PC-9 (cell line): Measurements from ENCODE around the gene TACR2. TPM values are rescaled to one million over a fixed set of nuclear protein-coding genes. Genes with fewer than 3 reads are reported as not detected.

Source experiments
- BruUV-seq: library from RNA; stranded (reverse); fragments of 400-500 nt; replicated peaks from 2 replicates; lab custom pipeline; 2021; lab: Mats Ljungman, UMichigan
- CTCF ChIA-PET: fragments of 300-600 bp; sonication (Branson Sonifier 250); formaldehyde crosslinking; loops from one replicate; lab custom pipeline; 2022; ENCODE audit warnings: antibody characterized with exemption; lab: Charles Lee
- POLR2A ChIA-PET: fragments of 300-600 bp; sonication (Branson Sonifier 250); formaldehyde crosslinking; loops from one replicate; lab custom pipeline; 2022; ENCODE audit warnings: antibody characterized with exemption; ENCODE audit not compliant: unreplicated experiment; lab: Charles Lee
- DNase-seq, 2 experiments: peaks; one replicate each; pipeline versions ENCODE4 v3.0.0 to v3.0.0-alpha.2; 2015 to 2022; ENCODE audit warnings: mixed read lengths in 1 of 2
- H2AFZ ChIP-seq: fragments of 200-600 bp; sonication (generic); 2 replicates; pipeline ENCODE4 v1.8.1; 2017; ENCODE audit warnings: antibody characterized with exemption
- H3F3A ChIP-seq: fragments of 200-600 bp; sonication (generic); 2 replicates; pipeline ENCODE4 v1.8.1; 2017; ENCODE audit warnings: antibody characterized with exemption, mild to moderate bottlenecking, low read depth; ENCODE audit not compliant: insufficient read depth
- H3K27ac ChIP-seq: fragments of 200-600 bp; sonication (generic); 2 replicates; pipeline ENCODE4 v1.6.1; 2016; ENCODE audit warnings: mixed run types
- H3K27me3 ChIP-seq: fragments of 200-600 bp; sonication (generic); 2 replicates; pipeline ENCODE4 v1.6.1; 2016; ENCODE audit warnings: low read depth, mixed run types; ENCODE audit not compliant: insufficient read depth
- H3K36me3 ChIP-seq: fragments of 200-600 bp; sonication (generic); 2 replicates; pipeline ENCODE4 v1.6.1; 2016; ENCODE audit warnings: low read depth, mixed run types
- H3K4me1 ChIP-seq: fragments of 200-600 bp; sonication (generic); replicated peaks from 2 replicates; pipeline ENCODE4 v1.6.1; 2016; ENCODE audit warnings: mixed run types; ENCODE audit not compliant: insufficient read depth
- H3K4me2 ChIP-seq: fragments of 200-600 bp; sonication (generic); 2 replicates; pipeline ENCODE4 v1.6.1; 2017; ENCODE audit warnings: mixed run types
- H3K4me3 ChIP-seq: fragments of 200-600 bp; sonication (generic); 2 replicates; pipeline ENCODE4 v1.6.1; 2016; ENCODE audit warnings: mixed run types
- H3K79me2 ChIP-seq: fragments of 200-600 bp; sonication (generic); 2 replicates; pipeline ENCODE4 v1.6.1; 2017; ENCODE audit warnings: low read depth, mixed run types
- H3K9me2 ChIP-seq: fragments of 200-600 bp; sonication (generic); 2 replicates; pipeline ENCODE4 v1.8.1; 2017; ENCODE audit warnings: mild to moderate bottlenecking; ENCODE audit not compliant: insufficient read depth
- H3K9me3 ChIP-seq: fragments of 200-600 bp; sonication (generic); 2 replicates; pipeline ENCODE4 v1.8.1; 2016; ENCODE audit warnings: low read depth; ENCODE audit not compliant: insufficient read depth
- H4K20me1 ChIP-seq: fragments of 200-600 bp; sonication (generic); 2 replicates; pipeline ENCODE4 v1.8.1; 2017; ENCODE audit not compliant: insufficient read depth
- EZH2 ChIP-seq: fragments of 200-600 bp; sonication (generic); IDR thresholded peaks from 2 replicates; pipeline ENCODE4 v1.8.0; 2017; ENCODE audit warnings: antibody characterized with exemption, low read depth
- intact Hi-C: fragments of 100-400 bp; cut with micrococcal nuclease; formaldehyde crosslinking; loops from one replicate; pipeline ENCODE4 v1.10.0; 2022; ENCODE audit not compliant: unreplicated experiment
- total RNA-seq: library from RNA; stranded (reverse); gene quantifications from 2 replicates; pipeline ENCODE4 v1.2.3, GENCODE V29; 2021
- TF ChIP-seq, protein P1 (sequence below): fragments of 200-600 bp; sonication (generic); conservative IDR thresholded peaks from 2 replicates; pipeline ENCODE4 v1.6.1; 2017; ENCODE audit warnings: mixed run types, antibody characterized with exemption, mild to moderate bottlenecking, moderate library complexity

TACR2 gene
- total RNA-seq, 1 experiment from 2014 or later = not detected

- CTCF ChIA-PET = interaction anchor here (0.6 kb wide), 1 partner anchor 8 kb away, joined by 3 read pairs; no protein-coding TSS in a partner anchor
These were observed 40.4 kb upstream of the TACR2 start for GRCh38 chr10:69456880-69457693.

GRCh38 chr10:69455006-69455763 lies 38.5 kb upstream of the TACR2 start:
- CTCF ChIA-PET = no interaction called here
- Histone ChIP-seq H3K4me2 (no peak overlapping the region), H3K36me3 (peaks cover 23% of the 10 kb centered on the region), H3K79me2 (peaks cover 79% of the 10 kb centered on the region), H3K4me1 (peaks cover 87% of the 10 kb centered on the region), H2AFZ (no peak overlapping the region), H3K27ac (peak overlapping the region; percentile 7; the same call in 1 of the 2 replicates), H3F3A (peaks cover 59% of the 10 kb centered on the region), H3K27me3 (no peaks in the 10 kb centered on the region), H3K9me2 (no peaks in the 10 kb centered on the region), H3K9me3 (no peaks in the 10 kb centered on the region), H4K20me1 (no peaks in the 10 kb centered on the region; the same call in 1 of the 2 replicates), H3K4me3 (no peak overlapping the region)
- TF ChIP-seq, protein P1, sequence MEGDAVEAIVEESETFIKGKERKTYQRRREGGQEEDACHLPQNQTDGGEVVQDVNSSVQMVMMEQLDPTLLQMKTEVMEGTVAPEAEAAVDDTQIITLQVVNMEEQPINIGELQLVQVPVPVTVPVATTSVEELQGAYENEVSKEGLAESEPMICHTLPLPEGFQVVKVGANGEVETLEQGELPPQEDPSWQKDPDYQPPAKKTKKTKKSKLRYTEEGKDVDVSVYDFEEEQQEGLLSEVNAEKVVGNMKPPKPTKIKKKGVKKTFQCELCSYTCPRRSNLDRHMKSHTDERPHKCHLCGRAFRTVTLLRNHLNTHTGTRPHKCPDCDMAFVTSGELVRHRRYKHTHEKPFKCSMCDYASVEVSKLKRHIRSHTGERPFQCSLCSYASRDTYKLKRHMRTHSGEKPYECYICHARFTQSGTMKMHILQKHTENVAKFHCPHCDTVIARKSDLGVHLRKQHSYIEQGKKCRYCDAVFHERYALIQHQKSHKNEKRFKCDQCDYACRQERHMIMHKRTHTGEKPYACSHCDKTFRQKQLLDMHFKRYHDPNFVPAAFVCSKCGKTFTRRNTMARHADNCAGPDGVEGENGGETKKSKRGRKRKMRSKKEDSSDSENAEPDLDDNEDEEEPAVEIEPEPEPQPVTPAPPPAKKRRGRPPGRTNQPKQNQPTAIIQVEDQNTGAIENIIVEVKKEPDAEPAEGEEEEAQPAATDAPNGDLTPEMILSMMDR = no peak
- TF ChIP-seq EZH2 = no peak
- POLR2A ChIA-PET = no interaction called here
- intact Hi-C loops = loop anchor here (5.0 kb wide), 1 partner anchor 118 kb away; no protein-coding TSS in a partner anchor
- no TSS peak for BruUV-seq
- no peak for DNase-seq

More at GRCh38 chr10:69456880-69457693, 40.4 kb upstream of the TACR2 start:
- H3K27ac ChIP-seq = peak overlapping the region; percentile 95
- no peaks in the 10 kb centered on the region for H3K27me3 ChIP-seq
- intact Hi-C loops = loop anchor here (5.0 kb wide), 1 partner anchor 120 kb away; no protein-coding TSS in a partner anchor
- TF ChIP-seq, protein P1 = no peak
- no peak for TF ChIP-seq EZH2
- peaks cover 47% of the 10 kb centered on the region for H3F3A ChIP-seq
- DNase-seq = peak; percentile 50 to 79
- H3K36me3 ChIP-seq = peaks cover 23% of the 10 kb centered on the region
- peak overlapping the region; percentile 75 for H3K4me2 ChIP-seq
- POLR2A ChIA-PET = interaction anchor here (0.6 to 0.7 kb wide), 4 partner anchors 10 to 1603 kb away, joined by 3 to 5 read pairs (median 4); no protein-coding TSS in a partner anchor
- H3K4me3 ChIP-seq = no peak overlapping the region
- no peaks in the 10 kb centered on the region for H3K9me3 ChIP-seq
- H3K9me2 ChIP-seq = no peaks in the 10 kb centered on the region
- peaks cover 91% of the 10 kb centered on the region for H3K4me1 ChIP-seq
- no peak overlapping the region for H2AFZ ChIP-seq
- no peaks in the 10 kb centered on the region; the same call in 1 of the 2 replicates for H4K20me1 ChIP-seq
- peaks cover 90% of the 10 kb centered on the region for H3K79me2 ChIP-seq
- BruUV-seq = no TSS peak

GRCh38 chr10:69453795-69454194 lies 37.1 kb upstream of the TACR2 start:
- peaks cover 87% of the 10 kb centered on the region for H3K4me1 ChIP-seq
- H3K9me2 ChIP-seq = no peaks in the 10 kb centered on the region
- H3K27ac ChIP-seq = no peak overlapping the region
- peaks cover 23% of the 10 kb centered on the region for H3K36me3 ChIP-seq
- no peaks in the 10 kb centered on the region for H3K9me3 ChIP-seq
- H3K4me3 ChIP-seq = peak overlapping the region; percentile 81; the same call in 1 of the 2 replicates
- H2AFZ ChIP-seq = no peak overlapping the region
- ChIA-PET POLR2A (no interaction called here), CTCF (no interaction called here)
- H3K27me3 ChIP-seq = no peaks in the 10 kb centered on the region
- peak overlapping the region; percentile 96 for H3K4me2 ChIP-seq
- H3K79me2 ChIP-seq = peaks cover 67% of the 10 kb centered on the region
- DNase-seq = no peak
- no peaks in the 10 kb centered on the region; the same call in 1 of the 2 replicates for H4K20me1 ChIP-seq
- TF ChIP-seq, protein P1 = no peak
- no peak for TF ChIP-seq EZH2
- BruUV-seq = no TSS peak
- intact Hi-C loops = no loop called here
- peaks cover 59% of the 10 kb centered on the region for H3F3A ChIP-seq
